HepG2 (cell line): ENCODE measurements around the gene LY6G5B. TPM values are rescaled to one million over a fixed set of nuclear protein-coding genes. Genes with fewer than 3 reads are reported as not detected.

ENCODE experiments used
- ADNP ChIP-seq: sonication (generic); formaldehyde crosslinking; IDR thresholded peaks from 2 replicates; pipeline ENCODE4 v1.4.0; 2020; ENCODE audit warnings: missing genetic modification reagents
- CBFB ChIP-seq: sonication (generic); formaldehyde crosslinking; IDR thresholded peaks from 2 replicates; pipeline ENCODE4 v1.4.0; 2020; ENCODE audit warnings: missing genetic modification reagents
- HNRNPK ChIP-seq: fragments of 200-400 bp; formaldehyde crosslinking; IDR thresholded peaks from 2 replicates; pipeline ENCODE4 v1.6.1; 2018; ENCODE audit warnings: low read length, low read depth, moderate library complexity, mild to moderate bottlenecking; ENCODE audit not compliant: poor library complexity, severe bottlenecking
- KMT2A ChIP-seq: sonication (generic); formaldehyde crosslinking; IDR thresholded peaks from 2 replicates; pipeline ENCODE4 v1.4.0; 2020; ENCODE audit warnings: missing genetic modification reagents
- MXI1 ChIP-seq: IDR thresholded peaks from 3 replicates; pipeline ENCODE4 v1.6.1; 2012; ENCODE audit warnings: low read depth, low read length, inconsistent platforms, borderline replicate concordance
- NR2F6 ChIP-seq, 2 experiments: IDR thresholded peaks; 2 replicates each; pipeline ENCODE4 v1.6.1; 2016; ENCODE audit warnings: antibody characterized with exemption in 1 of 2, mild to moderate bottlenecking in 1 of 2
- RBM22 ChIP-seq: fragments of 200-400 bp; formaldehyde crosslinking; optimal IDR thresholded peaks from 2 replicates; pipeline ENCODE3; 2017; ENCODE audit warnings: mild to moderate bottlenecking, low read length, moderate library complexity
- SMC3 ChIP-seq: IDR thresholded peaks from 2 replicates; pipeline ENCODE4 v1.6.1; 2011; ENCODE audit warnings: low read length, improper control_type of control experiment
- STAG1 ChIP-seq: sonication (generic); formaldehyde crosslinking; IDR thresholded peaks from 2 replicates; pipeline ENCODE4 v1.4.0; 2020; ENCODE audit warnings: missing genetic modification reagents
- TAF1 ChIP-seq: sonication (generic); formaldehyde crosslinking; IDR thresholded peaks from 2 replicates; pipeline ENCODE4 v1.4.0; 2020; ENCODE audit warnings: missing genetic modification reagents
- TEAD3 ChIP-seq: optimal IDR thresholded peaks from 2 replicates; pipeline ENCODE3; 2016; ENCODE audit warnings: borderline replicate concordance
- ZNF205 ChIP-seq: IDR thresholded peaks from 2 replicates; pipeline ENCODE4 v1.6.1; 2018; ENCODE audit warnings: missing biosample characterization, missing genetic modification reagents
- ZNF335 ChIP-seq: sonication (generic); formaldehyde crosslinking; IDR thresholded peaks from 2 replicates; pipeline ENCODE4 v1.4.0; 2020; ENCODE audit warnings: missing genetic modification reagents
- polyA plus RNA-seq, 8 experiments: library from polyadenylated mRNA; depleted of rRNA in 3 of 8; stranded (reverse) in 7 of 8; unstranded in 1 of 8; fragments of >200 nt; fragmentation: Illumina TruSeq in 4 of 8; extraction: Trizol in 4 of 8; gene quantifications; 2 replicates each; pipeline versions ENCODE4 v1.2.1 to v1.2.3, GENCODE V29; 2011 to 2016; ENCODE audit warnings: low read depth in 4 of 8, missing spikeins in 1 of 8, mixed read lengths in 1 of 8; ENCODE audit not compliant: insufficient read depth in 1 of 8
- total RNA-seq, 5 experiments: library from RNA; depleted of rRNA; stranded (reverse); fragments of >200 nt; fragmentation: Illumina TruSeq; extraction: Trizol; gene quantifications; 2 replicates each; pipeline ENCODE4 v1.2.3, GENCODE V29; 2016; ENCODE audit warnings: low read depth in 1 of 5
- TF ChIP-seq, protein P1 (sequence below): sonication (generic); formaldehyde crosslinking; IDR thresholded peaks from 2 replicates; pipeline ENCODE4 v1.4.0; 2020; ENCODE audit warnings: missing genetic modification reagents, mild to moderate bottlenecking, borderline replicate concordance
- TF ChIP-seq, protein P2 (sequence below): sonication (generic); formaldehyde crosslinking; IDR thresholded peaks from 2 replicates; pipeline ENCODE4 v1.4.0; 2020; ENCODE audit warnings: low read depth, missing genetic modification reagents
- TF ChIP-seq, protein P3 (sequence below): sonication (generic); formaldehyde crosslinking; IDR thresholded peaks from 2 replicates; pipeline ENCODE4 v1.5.0; 2020; ENCODE audit warnings: mild to moderate bottlenecking, low read depth, missing genetic modification reagents, borderline replicate concordance
- TF ChIP-seq, protein P4 (sequence below), 2 experiments: sonication (generic) in 1 of 2; formaldehyde crosslinking in 1 of 2; IDR thresholded peaks; 2 replicates each; pipeline versions ENCODE4 v1.4.0 to v1.6.1; 2018 to 2020; ENCODE audit warnings: missing genetic modification reagents in 2 of 2, borderline replicate concordance in 1 of 2, low read depth in 1 of 2, mild to moderate bottlenecking in 1 of 2, missing biosample characterization in 1 of 2

Gene LY6G5B
- total and polyA plus RNA-seq, 2 of the 13 experiments (the other 11 are each of a cell fraction or from before 2014, with no cell fraction given): 7.8 to 15.7 TPM

DNA sequence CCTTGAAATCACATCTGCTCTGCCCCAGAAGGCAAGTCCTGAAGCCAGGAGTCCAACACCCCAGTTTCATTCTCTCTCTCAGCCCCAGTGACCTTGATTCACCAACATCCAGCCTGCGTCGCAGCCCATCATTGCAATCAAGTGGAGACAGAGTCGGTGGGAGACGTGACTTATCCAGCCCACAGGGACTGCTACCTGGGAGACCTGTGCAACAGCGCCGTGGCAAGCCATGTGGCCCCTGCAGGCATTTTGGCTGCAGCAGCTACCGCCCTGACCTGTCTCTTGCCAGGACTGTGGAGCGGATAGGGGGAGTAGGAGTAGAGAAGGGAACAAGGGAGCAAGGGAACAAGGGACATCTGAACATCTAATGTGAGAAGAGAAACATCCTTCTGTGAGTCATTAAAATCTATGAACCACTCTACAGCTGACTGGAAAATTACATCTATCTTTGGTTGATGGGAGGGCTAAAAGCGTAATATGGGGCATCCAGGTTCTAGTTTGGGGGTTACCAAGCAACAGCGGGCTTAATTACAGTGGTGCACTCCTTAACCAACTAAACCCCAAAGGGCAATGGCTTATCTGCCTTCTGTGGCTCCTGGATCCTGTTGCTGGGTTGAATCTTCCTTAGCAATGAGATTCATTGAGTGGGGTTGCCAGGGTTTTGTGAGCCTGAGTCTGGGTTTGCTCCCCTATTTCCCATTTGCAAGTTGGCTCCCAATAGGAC, 47.9 kb downstream of the LY6G5B start (continued):
- no peak for TF ChIP-seq RBM22
- TF ChIP-seq SMC3: peak; percentile 34; the same call in 1 of the 2 replicates
- TF ChIP-seq ZNF205: peak; percentile 68; the same call in 1 of the 2 replicates
- peak; percentile 89 for TF ChIP-seq ZNF335 (CRISPR knock-in tag)
- TF ChIP-seq MXI1: peak; percentile 55; the same call in 1 of the 3 replicates
- TF ChIP-seq, protein P1, sequence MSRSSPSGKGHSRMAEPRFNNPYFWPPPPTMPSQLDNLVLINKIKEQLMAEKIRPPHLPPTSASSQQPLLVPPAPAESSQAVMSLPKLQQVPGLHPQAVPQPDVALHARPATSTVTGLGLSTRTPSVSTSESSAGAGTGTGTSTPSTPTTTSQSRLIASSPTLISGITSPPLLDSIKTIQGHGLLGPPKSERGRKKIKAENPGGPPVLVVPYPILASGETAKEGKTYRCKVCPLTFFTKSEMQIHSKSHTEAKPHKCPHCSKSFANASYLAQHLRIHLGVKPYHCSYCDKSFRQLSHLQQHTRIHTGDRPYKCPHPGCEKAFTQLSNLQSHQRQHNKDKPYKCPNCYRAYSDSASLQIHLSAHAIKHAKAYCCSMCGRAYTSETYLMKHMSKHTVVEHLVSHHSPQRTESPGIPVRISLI (CRISPR knock-in tag): peak; percentile 14; the same call in 1 of the 2 replicates
- TF ChIP-seq, protein P2, sequence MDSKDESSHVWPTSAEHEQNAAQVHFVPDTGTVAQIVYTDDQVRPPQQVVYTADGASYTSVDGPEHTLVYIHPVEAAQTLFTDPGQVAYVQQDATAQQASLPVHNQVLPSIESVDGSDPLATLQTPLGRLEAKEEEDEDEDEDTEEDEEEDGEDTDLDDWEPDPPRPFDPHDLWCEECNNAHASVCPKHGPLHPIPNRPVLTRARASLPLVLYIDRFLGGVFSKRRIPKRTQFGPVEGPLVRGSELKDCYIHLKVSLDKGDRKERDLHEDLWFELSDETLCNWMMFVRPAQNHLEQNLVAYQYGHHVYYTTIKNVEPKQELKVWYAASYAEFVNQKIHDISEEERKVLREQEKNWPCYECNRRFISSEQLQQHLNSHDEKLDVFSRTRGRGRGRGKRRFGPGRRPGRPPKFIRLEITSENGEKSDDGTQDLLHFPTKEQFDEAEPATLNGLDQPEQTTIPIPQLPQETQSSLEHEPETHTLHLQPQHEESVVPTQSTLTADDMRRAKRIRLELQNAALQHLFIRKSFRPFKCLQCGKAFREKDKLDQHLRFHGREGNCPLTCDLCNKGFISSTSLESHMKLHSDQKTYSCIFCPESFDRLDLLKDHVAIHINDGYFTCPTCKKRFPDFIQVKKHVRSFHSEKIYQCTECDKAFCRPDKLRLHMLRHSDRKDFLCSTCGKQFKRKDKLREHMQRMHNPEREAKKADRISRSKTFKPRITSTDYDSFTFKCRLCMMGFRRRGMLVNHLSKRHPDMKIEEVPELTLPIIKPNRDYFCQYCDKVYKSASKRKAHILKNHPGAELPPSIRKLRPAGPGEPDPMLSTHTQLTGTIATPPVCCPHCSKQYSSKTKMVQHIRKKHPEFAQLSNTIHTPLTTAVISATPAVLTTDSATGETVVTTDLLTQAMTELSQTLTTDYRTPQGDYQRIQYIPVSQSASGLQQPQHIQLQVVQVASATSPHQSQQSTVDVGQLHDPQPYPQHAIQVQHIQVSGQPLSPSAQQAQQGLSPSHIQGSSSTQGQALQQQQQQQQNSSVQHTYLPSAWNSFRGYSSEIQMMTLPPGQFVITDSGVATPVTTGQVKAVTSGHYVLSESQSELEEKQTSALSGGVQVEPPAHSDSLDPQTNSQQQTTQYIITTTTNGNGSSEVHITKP: peak; percentile 50; the same call in 1 of the 2 replicates
- peak; percentile 77 for TF ChIP-seq STAG1 (CRISPR knock-in tag)
- no peak for TF ChIP-seq NR2F6 (IDR thresholded peaks at IDR 0.05)
- TF ChIP-seq NR2F6 (CRISPR knock-in tag; IDR thresholded peaks at IDR 0.05): peak; percentile 46; the same call in 1 of the 2 replicates
- no peak for TF ChIP-seq ADNP
- TF ChIP-seq CBFB (CRISPR knock-in tag): peak; percentile 64; the same call in 1 of the 2 replicates
- TF ChIP-seq, protein P3, sequence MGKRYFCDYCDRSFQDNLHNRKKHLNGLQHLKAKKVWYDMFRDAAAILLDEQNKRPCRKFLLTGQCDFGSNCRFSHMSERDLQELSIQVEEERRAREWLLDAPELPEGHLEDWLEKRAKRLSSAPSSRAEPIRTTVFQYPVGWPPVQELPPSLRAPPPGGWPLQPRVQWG (CRISPR knock-in tag): no peak
- 0 out of 2 replicates have a peak, but pooled peaks have one; percentile 27 for TF ChIP-seq KMT2A (CRISPR knock-in tag)
- TF ChIP-seq, protein P4, sequence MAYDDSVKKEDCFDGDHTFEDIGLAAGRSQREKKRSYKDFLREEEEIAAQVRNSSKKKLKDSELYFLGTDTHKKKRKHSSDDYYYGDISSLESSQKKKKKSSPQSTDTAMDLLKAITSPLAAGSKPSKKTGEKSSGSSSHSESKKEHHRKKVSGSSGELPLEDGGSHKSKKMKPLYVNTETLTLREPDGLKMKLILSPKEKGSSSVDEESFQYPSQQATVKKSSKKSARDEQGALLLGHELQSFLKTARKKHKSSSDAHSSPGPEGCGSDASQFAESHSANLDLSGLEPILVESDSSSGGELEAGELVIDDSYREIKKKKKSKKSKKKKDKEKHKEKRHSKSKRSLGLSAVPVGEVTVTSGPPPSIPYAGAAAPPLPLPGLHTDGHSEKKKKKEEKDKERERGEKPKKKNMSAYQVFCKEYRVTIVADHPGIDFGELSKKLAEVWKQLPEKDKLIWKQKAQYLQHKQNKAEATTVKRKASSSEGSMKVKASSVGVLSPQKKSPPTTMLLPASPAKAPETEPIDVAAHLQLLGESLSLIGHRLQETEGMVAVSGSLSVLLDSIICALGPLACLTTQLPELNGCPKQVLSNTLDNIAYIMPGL (CRISPR knock-in tag; IDR thresholded peaks at IDR 0.05; ENCODE audit: borderline replicate concordance in 1 of 2, low read depth in 1 of 2): peak in 1 of 2 experiments; percentile 91; a peak in 2 of 4 replicates
- peak; percentile 86 for TF ChIP-seq TEAD3 (CRISPR knock-in tag)
- TF ChIP-seq TAF1 (CRISPR knock-in tag): no peak
- peak; percentile 22 for TF ChIP-seq HNRNPK
